ENCODE data around the gene NBPF15. TPM values are rescaled to one million over a fixed set of nuclear protein-coding genes. Genes with fewer than 3 reads are reported as not detected.

The NBPF15 gene
- total RNA-seq, 1 donor from 2014 or later: 43.1 TPM

Other genes starting within 250 kb of the NBPF15 start
- not detected in 2 replicates for gene PPIAL4E, start 88.0 kb downstream of the NBPF15 start, total RNA-seq
- not detected in 2 replicates for gene PPIAL4F, start 131.2 kb upstream of the NBPF15 start, total RNA-seq

All from lung microvascular endothelial cell (primary cell).